Measurements from ENCODE around the gene SSH2.
A peak's percentile ranks its signal among the peaks of the same experiment; 100 is the strongest.

Gene SSH2

DNA sequence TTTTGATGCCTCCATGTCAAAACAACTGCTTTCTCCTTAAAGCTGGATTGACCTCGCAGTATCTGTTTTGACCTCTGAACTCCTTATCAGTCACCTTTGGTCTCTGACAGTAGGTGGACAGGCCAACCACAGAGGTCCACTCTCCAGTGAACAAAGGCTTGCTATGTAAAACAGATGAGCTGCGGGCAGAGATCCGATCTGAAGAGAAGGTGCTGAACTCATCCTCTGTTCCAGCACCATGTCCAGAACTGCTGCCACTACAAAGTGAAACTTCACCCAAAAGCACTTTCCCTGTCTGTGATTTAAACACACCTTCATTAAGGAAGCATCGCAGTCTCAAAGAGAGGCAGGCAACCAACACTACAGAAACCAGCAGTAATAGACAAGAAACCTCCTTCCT lies 190.0 kb downstream of the SSH2 start:
- no peak overlapping the region for H3K4me3 ChIP-seq (replicated peaks; ENCODE audit: low read depth, low read length)
- TF ChIP-seq, protein P1, sequence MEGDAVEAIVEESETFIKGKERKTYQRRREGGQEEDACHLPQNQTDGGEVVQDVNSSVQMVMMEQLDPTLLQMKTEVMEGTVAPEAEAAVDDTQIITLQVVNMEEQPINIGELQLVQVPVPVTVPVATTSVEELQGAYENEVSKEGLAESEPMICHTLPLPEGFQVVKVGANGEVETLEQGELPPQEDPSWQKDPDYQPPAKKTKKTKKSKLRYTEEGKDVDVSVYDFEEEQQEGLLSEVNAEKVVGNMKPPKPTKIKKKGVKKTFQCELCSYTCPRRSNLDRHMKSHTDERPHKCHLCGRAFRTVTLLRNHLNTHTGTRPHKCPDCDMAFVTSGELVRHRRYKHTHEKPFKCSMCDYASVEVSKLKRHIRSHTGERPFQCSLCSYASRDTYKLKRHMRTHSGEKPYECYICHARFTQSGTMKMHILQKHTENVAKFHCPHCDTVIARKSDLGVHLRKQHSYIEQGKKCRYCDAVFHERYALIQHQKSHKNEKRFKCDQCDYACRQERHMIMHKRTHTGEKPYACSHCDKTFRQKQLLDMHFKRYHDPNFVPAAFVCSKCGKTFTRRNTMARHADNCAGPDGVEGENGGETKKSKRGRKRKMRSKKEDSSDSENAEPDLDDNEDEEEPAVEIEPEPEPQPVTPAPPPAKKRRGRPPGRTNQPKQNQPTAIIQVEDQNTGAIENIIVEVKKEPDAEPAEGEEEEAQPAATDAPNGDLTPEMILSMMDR (IDR thresholded peaks at IDR 0.05; ENCODE audit: low read length, missing control alignments): no peak
- no peak for DNase-seq (ENCODE audit: low read depth)

DNA sequence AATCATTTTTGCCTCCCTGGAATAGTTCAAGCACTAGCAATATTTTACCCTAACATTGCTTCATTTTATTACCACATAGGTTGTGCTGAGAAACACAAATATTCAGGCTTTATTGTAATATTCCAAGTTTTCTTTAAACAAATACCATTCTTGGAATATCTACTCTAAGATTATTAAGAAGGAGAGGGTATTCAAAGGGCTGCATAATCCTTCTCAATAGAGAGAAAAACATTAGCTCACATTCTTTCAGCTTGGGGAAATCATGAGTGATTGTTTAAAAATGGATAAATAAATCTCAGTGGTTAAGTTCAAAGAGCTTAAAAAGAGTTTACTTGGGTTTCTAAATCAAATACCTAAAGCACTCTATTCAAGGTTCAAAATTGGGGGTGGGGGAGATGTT lies 195.4 kb downstream of the SSH2 start:
- TF ChIP-seq, protein P1 (IDR thresholded peaks at IDR 0.05; ENCODE audit: low read length, missing control alignments): no peak
- H3K4me3 ChIP-seq (replicated peaks; ENCODE audit: low read depth, low read length): no peak overlapping the region
- no peak for DNase-seq (ENCODE audit: low read depth)

DNA sequence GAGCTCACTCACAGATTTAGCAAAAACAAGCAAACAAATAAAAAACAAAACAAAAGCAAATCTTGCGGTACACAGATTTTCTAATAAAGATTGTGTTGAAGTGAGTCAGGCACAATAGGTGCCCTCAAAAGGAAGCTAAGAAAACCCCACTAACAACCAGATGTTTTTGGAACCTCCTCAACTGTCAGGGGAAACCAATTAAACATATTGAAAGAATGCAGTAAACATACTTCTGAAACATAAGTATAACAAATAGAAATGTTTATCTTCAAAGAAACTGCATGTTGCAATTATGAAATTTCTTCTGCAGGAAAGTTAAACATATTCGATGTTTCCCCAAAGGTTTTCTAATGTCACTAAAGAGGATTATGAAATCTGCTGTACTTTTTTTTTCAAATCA lies 196.9 kb downstream of the SSH2 start:
- peak; percentile 64 for DNase-seq (ENCODE audit: low read depth)
- H3K4me3 ChIP-seq (replicated peaks; ENCODE audit: low read depth, low read length): no peak overlapping the region
- TF ChIP-seq, protein P1 (IDR thresholded peaks at IDR 0.05; ENCODE audit: low read length, missing control alignments): no peak

DNA sequence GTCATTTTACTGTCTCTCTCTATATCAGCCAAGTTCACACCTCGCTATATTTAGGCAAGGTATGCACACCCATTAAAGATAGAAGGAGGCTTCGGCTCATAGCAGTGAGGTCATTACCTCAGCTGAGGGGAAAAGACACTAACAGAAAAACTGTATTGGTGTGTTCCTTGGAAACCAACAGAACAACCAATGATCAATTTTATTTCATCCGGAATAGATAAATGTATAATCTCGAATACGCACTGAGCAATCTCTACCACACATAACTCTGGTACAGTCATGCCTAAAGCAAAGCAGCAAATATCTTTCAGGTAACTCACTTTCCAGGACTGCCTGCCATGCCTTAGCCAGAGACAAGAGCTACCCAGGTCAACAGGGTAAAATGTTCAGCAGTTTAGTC lies 197.4 kb downstream of the SSH2 start:
- TF ChIP-seq, protein P1 (IDR thresholded peaks at IDR 0.05; ENCODE audit: low read length, missing control alignments): no peak

DNA sequence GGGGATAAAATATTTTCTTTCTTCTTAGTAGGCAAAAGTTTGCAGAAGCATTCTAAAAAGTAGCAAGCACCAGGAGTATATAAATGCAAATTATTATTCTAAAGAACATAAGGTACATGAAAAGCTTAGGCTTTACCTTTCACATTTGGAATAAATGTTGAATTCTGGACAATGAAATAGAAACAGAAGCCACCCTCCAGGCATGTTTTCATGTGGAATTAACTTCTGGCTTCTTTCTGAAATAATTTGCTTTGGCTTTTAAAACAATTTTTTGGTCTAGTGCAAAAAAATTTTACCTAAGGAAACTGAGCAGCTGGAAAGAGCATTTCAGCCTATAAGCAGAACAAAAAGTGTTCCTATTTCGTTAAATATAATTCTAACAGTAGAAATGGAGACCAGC lies 197.8 kb downstream of the SSH2 start:
- no peak overlapping the region for H3K4me3 ChIP-seq (replicated peaks; ENCODE audit: low read depth, low read length)
- DNase-seq (ENCODE audit: low read depth): no peak
- TF ChIP-seq, protein P1 (IDR thresholded peaks at IDR 0.05; ENCODE audit: low read length, missing control alignments): no peak

More for the DNA sequence above, 197.4 kb downstream of the SSH2 start:
- peak; percentile 49 for DNase-seq (ENCODE audit: low read depth)
- H3K4me3 ChIP-seq (replicated peaks; ENCODE audit: low read depth, low read length): no peak overlapping the region

DNA sequence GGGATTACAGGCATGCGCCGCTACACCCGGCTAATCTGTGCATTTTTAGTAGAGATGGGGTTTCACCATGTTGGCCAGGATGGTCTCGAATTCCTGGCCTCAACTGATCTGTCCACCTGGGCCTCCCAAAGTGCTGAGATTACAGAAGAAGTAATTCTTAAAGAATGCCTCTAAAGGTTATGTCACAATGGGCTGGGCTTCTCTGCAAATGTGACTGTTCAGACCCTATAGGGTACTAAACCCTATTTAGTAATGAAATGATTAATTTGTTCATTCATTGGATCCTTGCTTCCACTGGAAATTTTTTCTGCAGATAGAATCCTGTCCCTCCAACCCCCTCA lies 198.5 kb downstream of the SSH2 start:
- no peak overlapping the region for H3K4me3 ChIP-seq (replicated peaks; ENCODE audit: low read depth, low read length)
- no peak for DNase-seq (ENCODE audit: low read depth)
- TF ChIP-seq, protein P1 (IDR thresholded peaks at IDR 0.05; ENCODE audit: low read length, missing control alignments): no peak

DNA sequence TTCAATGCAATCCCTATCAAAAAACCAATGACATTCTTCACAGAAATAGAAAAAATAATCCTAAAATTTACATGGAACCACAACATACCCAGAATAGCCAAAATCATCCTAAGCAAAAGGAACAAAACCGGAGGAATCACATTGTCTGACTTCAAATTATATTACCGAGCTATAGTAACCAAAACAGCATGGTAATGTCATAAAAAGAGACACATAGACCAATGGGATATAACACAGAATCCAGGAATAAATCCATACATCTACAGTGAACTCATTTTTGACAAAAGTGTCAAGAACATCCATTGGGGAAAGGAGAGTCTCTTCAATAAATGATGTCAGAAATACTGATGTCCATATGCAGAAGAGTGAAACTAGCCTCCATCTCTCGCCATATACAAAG lies 201.5 kb downstream of the SSH2 start:
- DNase-seq (ENCODE audit: low read depth): no peak
- H3K4me3 ChIP-seq (replicated peaks; ENCODE audit: low read depth, low read length): no peak overlapping the region
- TF ChIP-seq, protein P1 (IDR thresholded peaks at IDR 0.05; ENCODE audit: low read length, missing control alignments): no peak

Data from fibroblast of pulmonary artery (primary cell).